ENCODE results near the gene FILIP1.

The FILIP1 gene

DNA sequence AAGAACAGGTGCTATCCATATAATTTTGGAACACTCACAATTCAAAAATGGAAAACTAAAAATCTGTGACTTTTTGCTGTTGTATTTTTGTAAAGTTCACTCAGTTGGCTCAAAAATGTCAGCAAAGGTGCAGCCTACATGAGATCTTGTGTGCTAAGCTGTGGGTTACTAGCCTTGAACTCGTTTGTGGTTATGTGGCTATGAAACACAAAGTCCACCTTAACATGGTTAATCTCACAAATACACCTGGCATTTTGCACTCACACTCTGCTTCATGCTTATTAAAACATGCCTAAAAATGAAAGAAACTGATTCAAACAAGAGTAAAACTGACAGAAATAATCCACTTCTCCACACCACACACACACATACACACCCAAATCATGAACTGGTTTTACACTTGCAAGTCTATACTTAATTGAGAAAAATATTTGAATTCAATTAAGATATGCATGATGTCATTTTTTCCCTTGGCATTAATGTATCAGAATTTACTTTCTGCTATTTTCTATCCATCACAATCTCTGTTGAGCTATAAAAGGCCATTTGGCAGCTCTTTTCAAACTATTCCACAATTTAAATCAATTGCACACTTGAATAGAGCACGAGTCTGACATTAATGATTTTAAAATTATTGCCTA, 186.1 kb downstream of the FILIP1 start:
- no peaks in the 10 kb centered on the region for H3K4me1 ChIP-seq (ENCODE audit: control insufficient read depth, insufficient read depth, low read length, poor library complexity, severe bottlenecking)
- H3K36me3 ChIP-seq (ENCODE audit: control insufficient read depth, insufficient read depth, low read length), result no peaks in the 10 kb centered on the region
- H3K27ac ChIP-seq (ENCODE audit: insufficient read depth, low read length, poor library complexity, severe bottlenecking), result no peak overlapping the region
- DNase-seq, result no peak
- no peaks in the 10 kb centered on the region for H3K9me3 ChIP-seq (ENCODE audit: control insufficient read depth, low read length)
- H3K27me3 ChIP-seq (replicated peaks; ENCODE audit: control insufficient read depth, insufficient read depth, low read length, poor library complexity, severe bottlenecking), result no peaks in the 10 kb centered on the region
- no peak overlapping the region for H3K4me3 ChIP-seq (ENCODE audit: insufficient read depth, low read depth, low read length, poor library complexity, severe bottlenecking)

- H3K36me3 ChIP-seq (ENCODE audit: control insufficient read depth, insufficient read depth, low read length), result no peaks in the 10 kb centered on the region
- H3K4me3 ChIP-seq (ENCODE audit: insufficient read depth, low read depth, low read length, poor library complexity, severe bottlenecking), result no peak overlapping the region
- H3K4me1 ChIP-seq (ENCODE audit: control insufficient read depth, insufficient read depth, low read length, poor library complexity, severe bottlenecking), result no peaks in the 10 kb centered on the region
- no peak overlapping the region for H3K27ac ChIP-seq (ENCODE audit: insufficient read depth, low read length, poor library complexity, severe bottlenecking)
- no peak for DNase-seq
- no peaks in the 10 kb centered on the region for H3K27me3 ChIP-seq (replicated peaks; ENCODE audit: control insufficient read depth, insufficient read depth, low read length, poor library complexity, severe bottlenecking)
- no peaks in the 10 kb centered on the region for H3K9me3 ChIP-seq (ENCODE audit: control insufficient read depth, low read length)
Observed at GRCh38 chr6:75306064-75306463, 187.5 kb downstream of the FILIP1 start.

DNA sequence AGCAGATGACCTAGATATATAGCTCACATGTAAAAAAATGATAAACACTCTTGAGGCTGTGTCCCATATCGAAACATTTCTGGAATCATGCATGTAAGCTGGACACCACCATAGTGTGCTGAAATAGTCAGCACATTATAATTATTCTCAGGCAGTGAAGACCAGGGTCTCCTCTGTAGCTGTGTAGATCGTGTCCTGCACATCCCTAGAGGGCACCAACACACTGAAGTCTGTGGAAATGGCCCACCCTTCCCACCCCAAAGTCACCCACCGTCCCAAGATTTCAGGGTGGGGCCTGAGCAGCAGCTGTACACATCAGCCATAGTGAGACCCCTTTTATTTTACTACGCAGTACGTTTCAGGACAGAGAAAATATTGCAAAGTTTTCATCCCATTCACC, 188.0 kb downstream of the FILIP1 start:
- no peaks in the 10 kb centered on the region for H3K27me3 ChIP-seq (replicated peaks; ENCODE audit: control insufficient read depth, insufficient read depth, low read length, poor library complexity, severe bottlenecking)
- no peak overlapping the region for H3K27ac ChIP-seq (ENCODE audit: insufficient read depth, low read length, poor library complexity, severe bottlenecking)
- no peak for DNase-seq
- no peaks in the 10 kb centered on the region for H3K36me3 ChIP-seq (ENCODE audit: control insufficient read depth, insufficient read depth, low read length)
- no peaks in the 10 kb centered on the region for H3K9me3 ChIP-seq (ENCODE audit: control insufficient read depth, low read length)
- H3K4me1 ChIP-seq (ENCODE audit: control insufficient read depth, insufficient read depth, low read length, poor library complexity, severe bottlenecking), result no peaks in the 10 kb centered on the region
- H3K4me3 ChIP-seq (ENCODE audit: insufficient read depth, low read depth, low read length, poor library complexity, severe bottlenecking), result no peak overlapping the region

DNA sequence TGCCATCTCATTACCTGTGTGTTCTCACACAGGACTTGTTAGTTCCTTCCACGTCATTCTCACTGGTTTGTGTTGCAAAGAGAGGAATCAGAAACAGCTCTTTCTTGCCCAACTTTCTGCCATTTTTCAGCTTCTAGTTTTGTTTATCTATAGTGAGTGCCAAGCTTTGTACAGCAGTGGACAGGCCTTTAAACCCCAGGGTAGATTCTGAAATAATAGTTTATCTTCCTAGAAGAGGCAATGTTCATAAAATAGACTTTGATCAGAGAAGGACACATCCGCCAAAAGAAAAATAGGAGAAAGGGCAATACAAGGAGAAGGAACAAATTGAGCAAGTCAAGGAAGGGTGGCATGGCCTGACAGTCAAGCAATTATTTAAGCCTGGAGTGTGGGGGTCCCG, 191.3 kb downstream of the FILIP1 start:
- Histone ChIP-seq H3K4me3 (ENCODE audit: insufficient read depth, low read depth, low read length, poor library complexity, severe bottlenecking) (no peak overlapping the region), H3K27me3 (replicated peaks; ENCODE audit: control insufficient read depth, insufficient read depth, low read length, poor library complexity, severe bottlenecking) (no peaks in the 10 kb centered on the region), H3K36me3 (ENCODE audit: control insufficient read depth, insufficient read depth, low read length) (no peaks in the 10 kb centered on the region), H3K27ac (ENCODE audit: insufficient read depth, low read length, poor library complexity, severe bottlenecking) (no peak overlapping the region), H3K9me3 (ENCODE audit: control insufficient read depth, low read length) (no peaks in the 10 kb centered on the region), H3K4me1 (ENCODE audit: control insufficient read depth, insufficient read depth, low read length, poor library complexity, severe bottlenecking) (no peaks in the 10 kb centered on the region)
- no peak for DNase-seq

DNA sequence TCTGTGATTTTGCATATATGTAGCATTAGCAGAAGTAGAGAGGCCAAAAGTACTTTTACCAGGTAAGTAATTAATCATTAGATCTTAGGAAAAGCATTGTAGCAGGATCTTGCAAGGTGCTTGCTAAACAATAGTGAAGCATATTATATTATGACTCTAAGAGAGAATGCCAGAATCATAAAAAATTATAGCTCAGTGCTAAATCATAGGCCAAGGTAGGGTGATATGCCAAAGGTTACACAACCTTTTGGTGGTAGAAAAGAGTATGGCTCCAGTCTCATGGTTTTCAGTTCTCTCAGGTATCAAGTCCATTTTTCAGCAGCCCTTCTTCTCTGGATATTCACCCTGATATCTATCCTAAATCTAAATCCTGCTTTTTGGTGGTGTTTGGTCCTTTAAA, 192.1 kb downstream of the FILIP1 start:
- no peaks in the 10 kb centered on the region for H3K27me3 ChIP-seq (replicated peaks; ENCODE audit: control insufficient read depth, insufficient read depth, low read length, poor library complexity, severe bottlenecking)
- no peak overlapping the region for H3K27ac ChIP-seq (ENCODE audit: insufficient read depth, low read length, poor library complexity, severe bottlenecking)
- no peak overlapping the region for H3K4me3 ChIP-seq (ENCODE audit: insufficient read depth, low read depth, low read length, poor library complexity, severe bottlenecking)
- no peaks in the 10 kb centered on the region for H3K9me3 ChIP-seq (ENCODE audit: control insufficient read depth, low read length)
- no peak for DNase-seq
- no peaks in the 10 kb centered on the region for H3K36me3 ChIP-seq (ENCODE audit: control insufficient read depth, insufficient read depth, low read length)
- H3K4me1 ChIP-seq (ENCODE audit: control insufficient read depth, insufficient read depth, low read length, poor library complexity, severe bottlenecking), result no peaks in the 10 kb centered on the region

GRCh38 chr6:75301088-75301487, 192.5 kb downstream of the FILIP1 start:
- Histone ChIP-seq H3K27ac (ENCODE audit: insufficient read depth, low read length, poor library complexity, severe bottlenecking) (no peak overlapping the region), H3K36me3 (ENCODE audit: control insufficient read depth, insufficient read depth, low read length) (no peaks in the 10 kb centered on the region)

DNA sequence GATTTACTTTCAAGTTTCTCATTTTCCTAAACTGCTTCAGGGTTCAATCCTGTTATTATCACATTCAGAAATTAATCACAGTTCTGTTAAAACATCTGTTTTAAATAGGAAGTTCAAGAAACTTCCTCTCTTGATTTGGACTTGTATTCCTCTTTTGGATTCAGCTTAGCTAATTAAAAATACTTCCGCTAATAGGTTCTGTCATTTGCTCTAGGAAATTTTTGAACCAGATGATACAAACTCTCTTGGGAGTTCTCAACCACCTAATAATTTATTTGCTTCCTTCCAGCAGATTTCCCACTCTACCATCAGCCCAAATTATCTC, 193.1 kb downstream of the FILIP1 start:
- no peak for DNase-seq
- no peaks in the 10 kb centered on the region for H3K9me3 ChIP-seq (ENCODE audit: control insufficient read depth, low read length)
- no peaks in the 10 kb centered on the region for H3K36me3 ChIP-seq (ENCODE audit: control insufficient read depth, insufficient read depth, low read length)
- H3K27ac ChIP-seq (ENCODE audit: insufficient read depth, low read length, poor library complexity, severe bottlenecking), result no peak overlapping the region
- no peak overlapping the region for H3K4me3 ChIP-seq (ENCODE audit: insufficient read depth, low read depth, low read length, poor library complexity, severe bottlenecking)
- H3K4me1 ChIP-seq (ENCODE audit: control insufficient read depth, insufficient read depth, low read length, poor library complexity, severe bottlenecking), result no peaks in the 10 kb centered on the region
- H3K27me3 ChIP-seq (replicated peaks; ENCODE audit: control insufficient read depth, insufficient read depth, low read length, poor library complexity, severe bottlenecking), result no peaks in the 10 kb centered on the region

More at GRCh38 chr6:75301088-75301487, 192.5 kb downstream of the FILIP1 start:
- Histone ChIP-seq H3K4me1 (ENCODE audit: control insufficient read depth, insufficient read depth, low read length, poor library complexity, severe bottlenecking) (no peaks in the 10 kb centered on the region), H3K9me3 (ENCODE audit: control insufficient read depth, low read length) (no peaks in the 10 kb centered on the region), H3K27me3 (replicated peaks; ENCODE audit: control insufficient read depth, insufficient read depth, low read length, poor library complexity, severe bottlenecking) (no peaks in the 10 kb centered on the region), H3K4me3 (ENCODE audit: insufficient read depth, low read depth, low read length, poor library complexity, severe bottlenecking) (no peak overlapping the region)
- no peak for DNase-seq

GRCh38 chr6:75299801-75300530, 193.6 kb downstream of the FILIP1 start:
- Histone ChIP-seq H3K27ac (ENCODE audit: insufficient read depth, low read length, poor library complexity, severe bottlenecking) (no peak overlapping the region), H3K9me3 (ENCODE audit: control insufficient read depth, low read length) (no peaks in the 10 kb centered on the region), H3K4me3 (ENCODE audit: insufficient read depth, low read depth, low read length, poor library complexity, severe bottlenecking) (no peak overlapping the region), H3K36me3 (ENCODE audit: control insufficient read depth, insufficient read depth, low read length) (no peaks in the 10 kb centered on the region), H3K27me3 (replicated peaks; ENCODE audit: control insufficient read depth, insufficient read depth, low read length, poor library complexity, severe bottlenecking) (no peaks in the 10 kb centered on the region), H3K4me1 (ENCODE audit: control insufficient read depth, insufficient read depth, low read length, poor library complexity, severe bottlenecking) (no peaks in the 10 kb centered on the region)
- DNase-seq, result no peak

DNA sequence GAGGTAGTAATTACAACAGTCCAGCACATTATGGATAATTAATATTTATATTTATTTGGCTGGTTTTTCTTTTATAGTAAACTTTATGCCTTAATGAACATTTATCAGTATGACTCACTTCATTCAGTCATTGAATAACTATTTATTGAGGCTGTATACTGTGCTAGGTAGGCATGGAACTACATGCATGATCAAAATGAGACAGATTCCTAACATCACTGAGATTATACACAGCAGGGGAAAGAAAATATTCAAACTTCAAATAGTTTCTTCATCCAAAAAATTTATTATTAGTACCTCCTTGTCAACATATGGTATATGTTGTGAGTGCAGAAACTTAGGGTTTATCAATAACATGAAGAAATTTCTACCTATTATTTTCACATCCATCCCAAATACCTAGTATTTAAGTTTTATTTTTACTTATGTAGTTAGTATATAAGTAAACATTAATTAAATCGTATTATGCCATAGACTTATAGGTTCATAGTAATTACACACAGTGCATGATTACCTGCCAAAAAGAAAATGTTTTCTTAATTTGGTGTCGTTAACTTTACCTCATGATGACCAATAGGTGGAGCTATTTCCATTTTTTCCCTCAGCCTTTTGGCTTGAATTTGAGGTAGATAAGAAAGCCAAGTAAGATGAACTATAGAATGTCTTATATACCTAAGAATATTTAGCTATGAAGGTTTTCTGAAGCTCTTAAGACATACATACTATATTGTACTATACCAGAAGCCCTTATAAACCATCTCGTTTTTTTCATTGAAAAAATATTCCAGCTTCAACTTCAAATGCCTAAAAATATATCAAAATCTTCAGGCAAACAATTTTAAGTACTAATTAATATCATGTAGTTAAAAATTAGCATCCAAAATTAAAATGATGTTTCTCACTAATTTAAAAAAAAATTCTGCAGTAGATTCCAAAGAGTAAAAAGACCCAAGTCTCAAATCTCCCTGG, 196.5 kb downstream of the FILIP1 start:
- H3K4me1 ChIP-seq (ENCODE audit: control insufficient read depth, insufficient read depth, low read length, poor library complexity, severe bottlenecking), result no peaks in the 10 kb centered on the region
- H3K4me3 ChIP-seq (ENCODE audit: insufficient read depth, low read depth, low read length, poor library complexity, severe bottlenecking), result no peak overlapping the region
- no peaks in the 10 kb centered on the region for H3K27me3 ChIP-seq (replicated peaks; ENCODE audit: control insufficient read depth, insufficient read depth, low read length, poor library complexity, severe bottlenecking)
- no peaks in the 10 kb centered on the region for H3K9me3 ChIP-seq (ENCODE audit: control insufficient read depth, low read length)
- DNase-seq, result no peak
- H3K27ac ChIP-seq (ENCODE audit: insufficient read depth, low read length, poor library complexity, severe bottlenecking), result no peak overlapping the region
- H3K36me3 ChIP-seq (ENCODE audit: control insufficient read depth, insufficient read depth, low read length), result no peaks in the 10 kb centered on the region

GRCh38 chr6:75292555-75292954, 201.0 kb downstream of the FILIP1 start:
- DNase-seq, result no peak
- H3K4me1 ChIP-seq (ENCODE audit: control insufficient read depth, insufficient read depth, low read length, poor library complexity, severe bottlenecking), result no peaks in the 10 kb centered on the region
- no peaks in the 10 kb centered on the region for H3K27me3 ChIP-seq (replicated peaks; ENCODE audit: control insufficient read depth, insufficient read depth, low read length, poor library complexity, severe bottlenecking)
- no peak overlapping the region for H3K4me3 ChIP-seq (ENCODE audit: insufficient read depth, low read depth, low read length, poor library complexity, severe bottlenecking)
- no peak overlapping the region for H3K27ac ChIP-seq (ENCODE audit: insufficient read depth, low read length, poor library complexity, severe bottlenecking)
- H3K9me3 ChIP-seq (ENCODE audit: control insufficient read depth, low read length), result no peaks in the 10 kb centered on the region
- H3K36me3 ChIP-seq (ENCODE audit: control insufficient read depth, insufficient read depth, low read length), result no peaks in the 10 kb centered on the region

Measured in effector memory CD4-positive, alpha-beta T cell (primary cell).